Measurements from ENCODE around the gene LRRC59.

LRRC59 gene

GRCh38 chr17:50372222-50372757 lies 25.0 kb downstream of the LRRC59 start:
- Histone ChIP-seq H3K4me1 (ENCODE audit: control extremely low read depth in 1 of 4, control insufficient read depth in 4 of 4, insufficient read depth in 4 of 4, low read length in 3 of 4) (peaks cover 4 to 19% (median 15%) of the 10 kb centered on the region in 4 experiments), H3K36me3 (ENCODE audit: control insufficient read depth in 4 of 4, insufficient read depth in 4 of 4, low read length in 3 of 4) (peaks cover 0 to 50% (median 37%) of the 10 kb centered on the region in 4 experiments), H3K27ac (ENCODE audit: insufficient read depth in 1 of 2, low read depth in 1 of 2, low read length in 2 of 2, poor library complexity in 1 of 2, severe bottlenecking in 2 of 2) (peak overlapping the region; percentile 91 to 97), H3K27me3 (replicated peaks in 2 of 5; ENCODE audit: control insufficient read depth in 4 of 5, insufficient read depth in 5 of 5, low read length in 4 of 5) (no peaks in the 10 kb centered on the region), H3K4me3 (ENCODE audit: control insufficient read depth in 1 of 7, extremely low read depth in 1 of 7, insufficient read depth in 4 of 7, low read depth in 2 of 7, low read length in 6 of 7) (peak overlapping the region; percentile 69 to 99 (median 88)), H3K9me3 (ENCODE audit: control extremely low read depth in 1 of 5, control insufficient read depth in 4 of 5, insufficient read depth in 2 of 5, low read depth in 1 of 5, low read length in 4 of 5) (no peaks in the 10 kb centered on the region)
- CTCF ChIA-PET = interaction anchor here (1.3 to 3.4 kb wide), 4 partner anchors 11 to 107 kb away, joined by 3 to 24 read pairs (median 8); partner anchors contain the start of gene LRRC59
- WGBS (ENCODE audit: insufficient coverage) = 9% methylated on average over 10 of the region's 14 CpGs
- POLR2A ChIA-PET = no interaction called here
- no peak for DNase-seq

GRCh38 chr17:50371526-50371925 lies 25.8 kb downstream of the LRRC59 start:
- ChIA-PET CTCF (interaction anchor here (1.3 to 3.4 kb wide), 3 partner anchors 10 to 108 kb away, joined by 3 to 24 read pairs (median 8); partner anchors contain the start of gene LRRC59), POLR2A (no interaction called here)
- H3K4me1 ChIP-seq (ENCODE audit: control extremely low read depth in 1 of 4, control insufficient read depth in 4 of 4, insufficient read depth in 4 of 4, low read length in 3 of 4) = peaks cover 4 to 19% (median 15%) of the 10 kb centered on the region in 4 experiments
- H3K27ac ChIP-seq (ENCODE audit: insufficient read depth in 1 of 2, low read depth in 1 of 2, low read length in 2 of 2, poor library complexity in 1 of 2, severe bottlenecking in 2 of 2) = no peak overlapping the region
- no peaks in the 10 kb centered on the region for H3K9me3 ChIP-seq (ENCODE audit: control extremely low read depth in 1 of 5, control insufficient read depth in 4 of 5, insufficient read depth in 2 of 5, low read depth in 1 of 5, low read length in 4 of 5)
- DNase-seq = no peak
- H3K27me3 ChIP-seq (replicated peaks in 2 of 5; ENCODE audit: control insufficient read depth in 4 of 5, insufficient read depth in 5 of 5, low read length in 4 of 5) = no peaks in the 10 kb centered on the region
- peaks cover 3 to 55% (median 44%) of the 10 kb centered on the region in 4 experiments for H3K36me3 ChIP-seq (ENCODE audit: control insufficient read depth in 4 of 4, insufficient read depth in 4 of 4, low read length in 3 of 4)
- peak overlapping the region in 2 of 7 experiments; percentile 84 to 88 for H3K4me3 ChIP-seq (ENCODE audit: control insufficient read depth in 1 of 7, extremely low read depth in 1 of 7, insufficient read depth in 4 of 7, low read depth in 2 of 7, low read length in 6 of 7)
- WGBS (ENCODE audit: insufficient coverage) = 100% methylated on average over 2 of the region's 2 CpGs

- no peak overlapping the region for H3K27ac ChIP-seq (ENCODE audit: insufficient read depth in 1 of 2, low read depth in 1 of 2, low read length in 2 of 2, poor library complexity in 1 of 2, severe bottlenecking in 2 of 2)
- peaks cover 5 to 57% (median 49%) of the 10 kb centered on the region in 4 experiments for H3K36me3 ChIP-seq (ENCODE audit: control insufficient read depth in 4 of 4, insufficient read depth in 4 of 4, low read length in 3 of 4)
- no peaks in the 10 kb centered on the region for H3K9me3 ChIP-seq (ENCODE audit: control extremely low read depth in 1 of 5, control insufficient read depth in 4 of 5, insufficient read depth in 2 of 5, low read depth in 1 of 5, low read length in 4 of 5)
- CTCF ChIA-PET = interaction anchor here (0.7 to 3.4 kb wide), 2 partner anchors 8 to 10 kb away, joined by 3 to 24 read pairs; no protein-coding TSS in a partner anchor
- POLR2A ChIA-PET = no interaction called here
- no peaks in the 10 kb centered on the region for H3K27me3 ChIP-seq (replicated peaks in 2 of 5; ENCODE audit: control insufficient read depth in 4 of 5, insufficient read depth in 5 of 5, low read length in 4 of 5)
- peaks cover 4 to 19% (median 15%) of the 10 kb centered on the region in 4 experiments for H3K4me1 ChIP-seq (ENCODE audit: control extremely low read depth in 1 of 4, control insufficient read depth in 4 of 4, insufficient read depth in 4 of 4, low read length in 3 of 4)
- 94% methylated on average over 5 of the region's 5 CpGs for WGBS (ENCODE audit: insufficient coverage)
- H3K4me3 ChIP-seq (ENCODE audit: control insufficient read depth in 1 of 7, extremely low read depth in 1 of 7, insufficient read depth in 4 of 7, low read depth in 2 of 7, low read length in 6 of 7) = no peak overlapping the region
- DNase-seq = no peak
These were observed 27.3 kb downstream of the LRRC59 start for GRCh38 chr17:50370052-50370451.

- ChIA-PET CTCF (no interaction called here), POLR2A (no interaction called here)
- no peak for DNase-seq
- Histone ChIP-seq H3K9me3 (ENCODE audit: control extremely low read depth in 1 of 5, control insufficient read depth in 4 of 5, insufficient read depth in 2 of 5, low read depth in 1 of 5, low read length in 4 of 5) (no peaks in the 10 kb centered on the region), H3K36me3 (ENCODE audit: control insufficient read depth in 4 of 4, insufficient read depth in 4 of 4, low read length in 3 of 4) (peaks cover 5 to 64% (median 52%) of the 10 kb centered on the region in 4 experiments), H3K4me1 (ENCODE audit: control extremely low read depth in 1 of 4, control insufficient read depth in 4 of 4, insufficient read depth in 4 of 4, low read length in 3 of 4) (peaks cover 0 to 14% (median 10%) of the 10 kb centered on the region in 4 experiments), H3K27me3 (replicated peaks in 2 of 5; ENCODE audit: control insufficient read depth in 4 of 5, insufficient read depth in 5 of 5, low read length in 4 of 5) (no peaks in the 10 kb centered on the region), H3K4me3 (ENCODE audit: control insufficient read depth in 1 of 7, extremely low read depth in 1 of 7, insufficient read depth in 4 of 7, low read depth in 2 of 7, low read length in 6 of 7) (no peak overlapping the region), H3K27ac (ENCODE audit: insufficient read depth in 1 of 2, low read depth in 1 of 2, low read length in 2 of 2, poor library complexity in 1 of 2, severe bottlenecking in 2 of 2) (no peak overlapping the region)
- 100% methylated on average over 1 of the region's 1 CpG for WGBS (ENCODE audit: insufficient coverage)
These were observed 29.9 kb downstream of the LRRC59 start for GRCh38 chr17:50367401-50367800.

DNA sequence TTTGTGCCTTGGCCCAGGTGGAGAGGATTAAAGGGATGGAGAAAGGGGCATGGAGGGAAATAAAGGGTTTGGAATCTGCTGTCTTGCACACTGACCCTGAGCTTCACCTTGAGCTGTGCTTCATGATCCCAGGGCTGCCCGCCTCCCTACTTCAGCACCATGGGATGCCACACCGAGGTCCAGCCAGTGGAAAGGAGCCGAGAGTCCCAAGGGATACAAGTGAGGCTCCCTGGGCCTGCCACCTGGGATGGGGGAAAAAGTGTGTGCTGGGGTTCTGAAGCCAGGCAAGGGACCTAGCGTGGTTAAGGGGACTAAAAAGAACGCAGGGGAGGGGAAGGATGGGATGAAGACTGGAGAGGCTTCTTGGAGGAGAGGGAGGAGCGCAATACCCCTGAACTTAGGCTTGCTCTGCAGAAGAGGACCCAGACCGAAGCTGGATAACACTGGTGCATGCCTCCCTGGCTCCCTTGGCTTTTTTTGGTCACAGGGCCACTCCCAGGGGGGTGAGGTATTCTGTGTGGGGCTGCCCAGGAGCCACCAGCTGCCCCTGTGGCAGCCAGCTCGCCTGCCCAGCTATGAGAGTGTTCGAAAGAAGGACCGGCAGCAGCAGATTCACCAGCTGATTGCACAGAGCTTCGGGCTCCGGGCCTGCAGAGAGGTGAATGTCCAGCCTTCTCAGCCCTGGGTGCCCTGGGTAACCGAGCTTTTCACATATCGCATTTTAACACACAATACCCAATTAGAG lies 31.5 kb downstream of the LRRC59 start:
- ChIA-PET POLR2A (no interaction called here), CTCF (interaction anchor here (0.7 to 1.4 kb wide), 5 partner anchors 13 to 114 kb away, joined by 3 to 4 read pairs (median 3); partner anchors contain the start of gene LRRC59)
- Histone ChIP-seq H3K27ac (ENCODE audit: insufficient read depth in 1 of 2, low read depth in 1 of 2, low read length in 2 of 2, poor library complexity in 1 of 2, severe bottlenecking in 2 of 2) (no peak overlapping the region), H3K36me3 (ENCODE audit: control insufficient read depth in 4 of 4, insufficient read depth in 4 of 4, low read length in 3 of 4) (peaks cover 7 to 72% (median 55%) of the 10 kb centered on the region in 4 experiments), H3K9me3 (ENCODE audit: control extremely low read depth in 1 of 5, control insufficient read depth in 4 of 5, insufficient read depth in 2 of 5, low read depth in 1 of 5, low read length in 4 of 5) (no peaks in the 10 kb centered on the region), H3K4me1 (ENCODE audit: control extremely low read depth in 1 of 4, control insufficient read depth in 4 of 4, insufficient read depth in 4 of 4, low read length in 3 of 4) (peaks cover 0 to 6% (median 4%) of the 10 kb centered on the region in 4 experiments), H3K27me3 (replicated peaks in 2 of 5; ENCODE audit: control insufficient read depth in 4 of 5, insufficient read depth in 5 of 5, low read length in 4 of 5) (no peaks in the 10 kb centered on the region), H3K4me3 (ENCODE audit: control insufficient read depth in 1 of 7, extremely low read depth in 1 of 7, insufficient read depth in 4 of 7, low read depth in 2 of 7, low read length in 6 of 7) (no peak overlapping the region)
- no peak for DNase-seq
- 98% methylated on average over 10 of the region's 14 CpGs for WGBS (ENCODE audit: insufficient coverage)

DNA sequence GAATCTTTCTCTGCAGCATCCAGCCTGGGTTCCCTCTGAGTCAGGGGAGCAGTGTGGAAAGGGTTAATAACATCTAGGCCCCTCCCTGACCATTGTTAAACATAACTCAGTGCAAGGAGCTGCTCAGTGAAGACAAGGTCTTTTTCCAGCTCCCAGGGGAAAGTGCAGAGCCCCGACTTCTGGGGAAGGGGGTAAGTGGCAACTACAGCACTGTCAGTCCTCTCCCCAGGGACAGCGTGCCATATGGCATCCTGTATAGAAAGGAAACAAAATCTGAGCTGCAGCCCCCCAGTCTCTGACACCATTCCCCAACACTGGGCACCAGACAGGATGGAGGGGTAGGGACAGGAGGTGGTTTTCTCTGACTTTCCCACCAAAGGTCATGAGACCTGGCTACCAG lies 32.2 kb downstream of the LRRC59 start:
- POLR2A ChIA-PET = no interaction called here
- no peak for DNase-seq
- H3K4me3 ChIP-seq (ENCODE audit: control insufficient read depth in 1 of 7, extremely low read depth in 1 of 7, insufficient read depth in 4 of 7, low read depth in 2 of 7, low read length in 6 of 7) = no peak overlapping the region
- WGBS (ENCODE audit: insufficient coverage) = 77% methylated on average over 2 of the region's 2 CpGs
- H3K4me1 ChIP-seq (ENCODE audit: control extremely low read depth in 1 of 4, control insufficient read depth in 4 of 4, insufficient read depth in 4 of 4, low read length in 3 of 4) = peaks cover 0 to 6% (median 4%) of the 10 kb centered on the region in 4 experiments
- CTCF ChIA-PET = interaction anchor here (0.7 to 1.4 kb wide), 4 partner anchors 13 to 115 kb away, joined by 3 to 4 read pairs (median 3); no protein-coding TSS in a partner anchor
- peaks cover 7 to 71% (median 56%) of the 10 kb centered on the region in 4 experiments for H3K36me3 ChIP-seq (ENCODE audit: control insufficient read depth in 4 of 4, insufficient read depth in 4 of 4, low read length in 3 of 4)
- H3K9me3 ChIP-seq (ENCODE audit: control extremely low read depth in 1 of 5, control insufficient read depth in 4 of 5, insufficient read depth in 2 of 5, low read depth in 1 of 5, low read length in 4 of 5) = no peaks in the 10 kb centered on the region
- H3K27me3 ChIP-seq (replicated peaks in 2 of 5; ENCODE audit: control insufficient read depth in 4 of 5, insufficient read depth in 5 of 5, low read length in 4 of 5) = no peaks in the 10 kb centered on the region
- H3K27ac ChIP-seq (ENCODE audit: insufficient read depth in 1 of 2, low read depth in 1 of 2, low read length in 2 of 2, poor library complexity in 1 of 2, severe bottlenecking in 2 of 2) = no peak overlapping the region

- peaks cover 0 to 6% (median 4%) of the 10 kb centered on the region in 4 experiments for H3K4me1 ChIP-seq (ENCODE audit: control extremely low read depth in 1 of 4, control insufficient read depth in 4 of 4, insufficient read depth in 4 of 4, low read length in 3 of 4)
- POLR2A ChIA-PET = no interaction called here
- H3K36me3 ChIP-seq (ENCODE audit: control insufficient read depth in 4 of 4, insufficient read depth in 4 of 4, low read length in 3 of 4) = peaks cover 7 to 71% (median 55%) of the 10 kb centered on the region in 4 experiments
- no peak overlapping the region for H3K4me3 ChIP-seq (ENCODE audit: control insufficient read depth in 1 of 7, extremely low read depth in 1 of 7, insufficient read depth in 4 of 7, low read depth in 2 of 7, low read length in 6 of 7)
- CTCF ChIA-PET = interaction anchor here (1.2 to 1.4 kb wide), 2 partner anchors 16 to 115 kb away, joined by 3 to 4 read pairs; no protein-coding TSS in a partner anchor
- H3K27ac ChIP-seq (ENCODE audit: insufficient read depth in 1 of 2, low read depth in 1 of 2, low read length in 2 of 2, poor library complexity in 1 of 2, severe bottlenecking in 2 of 2) = no peak overlapping the region
- no peak for DNase-seq
- no peaks in the 10 kb centered on the region for H3K27me3 ChIP-seq (replicated peaks in 2 of 5; ENCODE audit: control insufficient read depth in 4 of 5, insufficient read depth in 5 of 5, low read length in 4 of 5)
- WGBS (ENCODE audit: insufficient coverage) = 100% methylated on average over 6 of the region's 9 CpGs
- no peaks in the 10 kb centered on the region for H3K9me3 ChIP-seq (ENCODE audit: control extremely low read depth in 1 of 5, control insufficient read depth in 4 of 5, insufficient read depth in 2 of 5, low read depth in 1 of 5, low read length in 4 of 5)
These were observed 32.6 kb downstream of the LRRC59 start for GRCh38 chr17:50364715-50365114.

Data from common myeloid progenitor, CD34-positive (primary cell).